Skeletal muscle satellite cell (primary cell): ENCODE results near the gene KDM4E. TPM values are rescaled to one million over a fixed set of nuclear protein-coding genes. Genes with fewer than 3 reads are reported as not detected.

Experiments used
- H3K27me3 ChIP-seq: 2 replicates; pipeline ENCODE4 v1.7.0; 2013; ENCODE audit warnings: low read length; ENCODE audit not compliant: control insufficient read depth, insufficient read depth
- H3K36me3 ChIP-seq: 2 replicates; pipeline ENCODE4 v1.7.0; 2013; ENCODE audit warnings: mild to moderate bottlenecking, control low read depth, low read length; ENCODE audit not compliant: insufficient read depth
- H3K4me1 ChIP-seq: 2 replicates; pipeline ENCODE4 v1.7.0; 2013; ENCODE audit warnings: low read length; ENCODE audit not compliant: control insufficient read depth, insufficient read depth
- H3K4me2 ChIP-seq: 2 replicates; pipeline ENCODE4 v1.7.0; 2013; ENCODE audit warnings: mild to moderate bottlenecking, low read length
- H3K4me3 ChIP-seq: 2 replicates; pipeline ENCODE4 v1.7.0; 2013; ENCODE audit warnings: low read length
- H3K9ac ChIP-seq: 2 replicates; pipeline ENCODE4 v1.7.0; 2013; ENCODE audit warnings: mild to moderate bottlenecking, low read depth, low read length, moderate library complexity
- H3K9me3 ChIP-seq: replicated peaks from 2 replicates; pipeline ENCODE4 v1.7.0; 2013; ENCODE audit warnings: mild to moderate bottlenecking, control low read depth, low read length
- total RNA-seq: library from RNA; depleted of rRNA; stranded (reverse); fragments of >200 nt; gene quantifications from 2 replicates; pipeline ENCODE4 v1.2.3, GENCODE V29; 2012; rRNA removed

The KDM4E gene
- total RNA-seq = not detected in 2 replicates

DNA sequence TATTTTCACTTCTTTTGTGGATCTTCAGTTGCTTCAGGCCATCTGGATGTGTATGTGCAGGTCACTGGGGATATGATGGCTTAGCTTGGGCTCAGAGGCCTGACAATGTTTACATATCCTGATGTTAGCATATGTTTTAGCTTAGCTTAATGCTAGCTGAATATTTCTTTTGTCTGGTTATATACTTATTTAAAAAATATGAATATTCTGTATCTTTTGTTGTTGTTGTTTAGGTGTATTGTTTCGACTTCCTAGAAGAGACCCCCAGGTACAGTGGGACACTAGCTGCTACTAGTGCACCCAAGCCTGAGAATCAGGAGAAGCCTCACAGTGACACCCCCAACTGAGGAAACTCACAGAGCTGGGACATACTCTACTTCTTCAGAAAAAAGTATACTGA, at the start of gene KDM4E:
TSS of gene KDM4E (plus strand) at position 301 of the 400 bp plus-strand sequence. CDS start 300 bp downstream, outside the sequence.
- Histone ChIP-seq H3K27me3 (no peaks in the 10 kb centered on the region), H3K9me3 (no peaks in the 10 kb centered on the region), H3K4me1 (no peaks in the 10 kb centered on the region), H3K36me3 (no peaks in the 10 kb centered on the region), H3K4me2 (no peak within 1 kb of the TSS), H3K9ac (no peak within 1 kb of the TSS), H3K4me3 (no peak within 1 kb of the TSS)

DNA sequence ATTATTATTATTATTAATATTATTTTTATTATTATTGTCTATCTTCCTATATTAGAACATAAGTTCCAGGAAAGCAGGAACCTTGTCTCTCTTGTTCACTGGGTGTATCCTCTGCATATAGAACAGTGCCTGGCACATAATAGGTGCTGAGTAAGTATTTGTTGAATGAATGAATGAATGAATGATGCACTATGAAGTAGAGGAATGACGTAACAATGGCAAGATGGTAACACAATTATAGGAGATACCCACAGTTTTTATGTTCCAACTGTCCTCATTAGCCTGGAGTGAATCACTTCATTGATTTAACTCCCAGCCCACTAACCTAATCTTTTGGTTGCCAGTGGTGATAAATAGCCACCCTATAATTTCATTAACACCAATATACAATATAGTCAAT, 49.5 kb upstream of the KDM4E start:
- Histone ChIP-seq H3K9me3 (no peaks in the 10 kb centered on the region), H3K4me2 (no peak overlapping the region), H3K4me3 (no peak overlapping the region), H3K36me3 (peaks cover 14% of the 10 kb centered on the region), H3K4me1 (peaks cover 10% of the 10 kb centered on the region), H3K9ac (no peak overlapping the region), H3K27me3 (no peaks in the 10 kb centered on the region)

DNA sequence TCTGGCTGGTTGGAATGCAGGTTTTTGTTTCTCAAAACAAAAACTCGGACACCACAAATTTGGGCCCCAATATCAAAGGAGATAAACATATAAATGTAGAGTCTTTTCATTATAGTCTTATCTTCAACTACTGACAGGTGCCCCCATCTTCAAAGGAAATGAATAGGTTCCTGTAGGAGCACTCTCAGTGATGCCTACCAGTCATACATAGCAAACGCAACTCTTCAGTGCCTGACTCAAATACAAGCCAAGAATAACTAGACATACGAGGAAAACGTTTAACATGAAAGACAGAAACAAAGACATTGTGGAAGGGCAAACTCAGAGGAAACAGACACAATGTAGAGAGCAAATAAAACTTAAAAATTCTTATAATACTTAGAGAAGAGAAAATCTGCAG, 37.7 kb upstream of the KDM4E start:
- no peak overlapping the region for H3K4me3 ChIP-seq
- H3K4me1 ChIP-seq = no peaks in the 10 kb centered on the region
- no peak overlapping the region for H3K4me2 ChIP-seq
- H3K9ac ChIP-seq = no peak overlapping the region
- H3K9me3 ChIP-seq = no peaks in the 10 kb centered on the region
- H3K27me3 ChIP-seq = peaks cover 9% of the 10 kb centered on the region
- no peaks in the 10 kb centered on the region for H3K36me3 ChIP-seq

DNA sequence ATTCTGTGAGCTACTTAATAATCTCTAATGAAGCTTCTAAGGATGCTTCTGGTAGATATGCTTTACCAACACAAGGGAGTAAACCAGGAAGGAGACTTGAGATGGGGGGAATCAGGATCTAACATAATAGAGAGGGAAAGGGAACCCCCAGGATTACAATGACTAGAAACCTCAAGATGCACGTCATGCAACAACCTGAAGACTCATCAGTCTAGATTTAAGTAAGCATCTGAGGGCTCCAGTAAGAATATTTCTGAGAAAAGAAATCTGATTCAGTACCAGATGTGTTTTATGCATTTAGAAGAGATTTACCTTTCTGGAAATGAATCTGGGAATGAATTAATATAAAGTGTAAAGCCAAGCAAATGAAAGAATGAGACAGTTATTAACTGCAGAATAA, 36.3 kb upstream of the KDM4E start:
- no peak overlapping the region for H3K4me2 ChIP-seq
- H3K36me3 ChIP-seq = no peaks in the 10 kb centered on the region
- no peak overlapping the region for H3K4me3 ChIP-seq
- H3K9me3 ChIP-seq = no peaks in the 10 kb centered on the region
- no peak overlapping the region for H3K9ac ChIP-seq
- peaks cover 9% of the 10 kb centered on the region for H3K27me3 ChIP-seq
- no peaks in the 10 kb centered on the region for H3K4me1 ChIP-seq

DNA sequence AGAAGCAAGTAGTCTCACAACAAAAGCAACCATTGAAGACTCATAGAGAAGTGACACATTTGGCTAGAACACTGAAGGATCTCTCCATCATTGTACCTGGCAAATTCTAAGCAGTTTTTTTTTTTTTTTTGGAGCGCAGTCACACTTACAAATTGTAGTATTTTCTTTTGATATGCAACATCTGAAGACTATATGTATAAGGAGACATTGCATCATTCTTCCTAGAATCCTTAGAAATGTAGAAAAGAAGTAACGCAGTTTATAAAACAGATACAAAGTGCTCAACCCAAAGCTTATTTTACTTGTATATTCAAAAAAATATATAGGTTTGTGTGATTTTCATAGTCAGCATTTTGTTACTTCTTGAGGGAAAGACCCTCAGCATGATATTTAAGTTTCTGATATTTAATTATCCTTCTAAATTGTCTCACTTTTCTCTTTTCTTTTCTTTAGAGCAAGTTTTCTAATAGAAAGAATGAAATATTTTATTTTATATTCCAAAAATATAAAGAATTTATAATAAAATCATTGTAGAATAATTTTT, 31.6 kb upstream of the KDM4E start:
- no peak overlapping the region for H3K4me2 ChIP-seq
- no peak overlapping the region for H3K4me3 ChIP-seq

DNA sequence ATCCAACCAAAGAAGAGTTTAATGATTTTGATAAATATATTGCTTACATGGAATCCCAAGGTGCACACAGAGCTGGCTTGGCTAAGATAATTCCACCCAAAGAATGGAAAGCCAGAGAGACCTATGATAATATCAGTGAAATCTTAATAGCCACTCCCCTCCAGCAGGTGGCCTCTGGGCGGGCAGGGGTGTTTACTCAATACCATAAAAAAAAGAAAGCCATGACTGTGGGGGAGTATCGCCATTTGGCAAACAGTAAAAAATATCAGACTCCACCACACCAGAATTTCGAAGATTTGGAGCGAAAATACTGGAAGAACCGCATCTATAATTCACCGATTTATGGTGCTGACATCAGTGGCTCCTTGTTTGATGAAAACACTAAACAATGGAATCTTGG, 27.6 kb upstream of the KDM4E start:
- no peaks in the 10 kb centered on the region for H3K9me3 ChIP-seq
- no peak overlapping the region for H3K9ac ChIP-seq
- no peaks in the 10 kb centered on the region for H3K27me3 ChIP-seq
- no peak overlapping the region for H3K4me2 ChIP-seq
- H3K4me3 ChIP-seq = no peak overlapping the region
- H3K36me3 ChIP-seq = no peaks in the 10 kb centered on the region
- H3K4me1 ChIP-seq = no peaks in the 10 kb centered on the region

More for the DNA sequence above, 31.6 kb upstream of the KDM4E start:
- no peaks in the 10 kb centered on the region for H3K36me3 ChIP-seq
- no peaks in the 10 kb centered on the region for H3K9me3 ChIP-seq
- H3K9ac ChIP-seq = no peak overlapping the region
- peaks cover 4% of the 10 kb centered on the region for H3K27me3 ChIP-seq
- H3K4me1 ChIP-seq = no peaks in the 10 kb centered on the region

DNA sequence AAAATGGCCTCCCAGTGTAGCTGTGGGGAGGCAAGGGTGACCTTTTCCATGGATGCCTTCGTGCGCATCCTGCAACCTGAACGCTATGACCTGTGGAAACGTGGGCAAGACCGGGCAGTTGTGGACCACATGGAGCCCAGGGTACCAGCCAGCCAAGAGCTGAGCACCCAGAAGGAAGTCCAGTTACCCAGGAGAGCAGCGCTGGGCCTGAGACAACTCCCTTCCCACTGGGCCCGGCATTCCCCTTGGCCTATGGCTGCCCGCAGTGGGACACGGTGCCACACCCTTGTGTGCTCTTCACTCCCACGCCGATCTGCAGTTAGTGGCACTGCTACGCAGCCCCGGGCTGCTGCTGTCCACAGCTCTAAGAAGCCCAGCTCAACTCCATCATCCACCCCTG, 26.8 kb upstream of the KDM4E start:
- no peak overlapping the region for H3K4me3 ChIP-seq
- H3K9ac ChIP-seq = no peak overlapping the region
- H3K4me2 ChIP-seq = no peak overlapping the region
- no peaks in the 10 kb centered on the region for H3K9me3 ChIP-seq
- no peaks in the 10 kb centered on the region for H3K36me3 ChIP-seq
- H3K4me1 ChIP-seq = no peaks in the 10 kb centered on the region
- H3K27me3 ChIP-seq = no peaks in the 10 kb centered on the region

DNA sequence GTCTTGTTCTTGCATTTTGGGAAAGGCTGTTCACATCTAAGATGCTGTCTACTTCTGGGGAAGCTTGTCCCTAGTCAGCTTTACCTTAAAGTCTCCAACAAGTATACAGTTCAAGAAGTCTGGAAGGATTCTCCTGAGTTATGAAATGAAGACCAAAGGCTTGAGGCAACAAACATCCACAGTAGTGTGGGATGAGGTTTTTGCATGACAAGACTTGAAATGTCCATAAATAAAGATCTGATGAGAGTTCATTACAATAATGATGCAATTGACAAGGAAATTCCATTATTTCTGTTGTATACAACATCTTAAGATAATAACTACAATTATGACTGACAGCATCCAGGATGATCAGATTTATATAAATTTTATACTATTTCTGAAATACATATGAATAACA, 21.3 kb upstream of the KDM4E start:
- no peaks in the 10 kb centered on the region for H3K9me3 ChIP-seq
- no peaks in the 10 kb centered on the region for H3K4me1 ChIP-seq

DNA sequence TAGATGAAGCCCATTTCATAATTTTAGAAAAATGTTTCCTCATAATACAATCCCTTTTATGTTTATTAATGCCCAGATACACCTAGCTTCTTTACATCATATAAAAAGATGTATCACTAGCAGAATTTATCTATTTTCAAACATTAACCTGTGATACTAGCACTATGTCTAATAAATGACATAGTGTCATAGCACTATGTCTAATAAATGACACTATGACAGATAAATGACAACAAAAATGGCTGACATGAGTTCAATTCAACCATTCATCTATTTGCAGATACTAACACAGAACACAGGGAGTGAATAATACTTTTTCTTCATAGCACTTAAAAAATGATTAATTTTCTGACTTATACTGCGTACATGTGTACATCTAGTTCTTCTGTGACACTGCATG, 19.4 kb upstream of the KDM4E start:
- no peaks in the 10 kb centered on the region for H3K9me3 ChIP-seq
- no peak overlapping the region for H3K4me3 ChIP-seq
- no peaks in the 10 kb centered on the region for H3K36me3 ChIP-seq
- peaks cover 28% of the 10 kb centered on the region for H3K27me3 ChIP-seq
- no peaks in the 10 kb centered on the region for H3K4me1 ChIP-seq
- H3K9ac ChIP-seq = no peak overlapping the region
- no peak overlapping the region for H3K4me2 ChIP-seq

More for the DNA sequence above, 21.3 kb upstream of the KDM4E start:
- H3K4me2 ChIP-seq = no peak overlapping the region
- H3K4me3 ChIP-seq = no peak overlapping the region
- H3K36me3 ChIP-seq = no peaks in the 10 kb centered on the region
- peaks cover 18% of the 10 kb centered on the region for H3K27me3 ChIP-seq
- H3K9ac ChIP-seq = no peak overlapping the region

DNA sequence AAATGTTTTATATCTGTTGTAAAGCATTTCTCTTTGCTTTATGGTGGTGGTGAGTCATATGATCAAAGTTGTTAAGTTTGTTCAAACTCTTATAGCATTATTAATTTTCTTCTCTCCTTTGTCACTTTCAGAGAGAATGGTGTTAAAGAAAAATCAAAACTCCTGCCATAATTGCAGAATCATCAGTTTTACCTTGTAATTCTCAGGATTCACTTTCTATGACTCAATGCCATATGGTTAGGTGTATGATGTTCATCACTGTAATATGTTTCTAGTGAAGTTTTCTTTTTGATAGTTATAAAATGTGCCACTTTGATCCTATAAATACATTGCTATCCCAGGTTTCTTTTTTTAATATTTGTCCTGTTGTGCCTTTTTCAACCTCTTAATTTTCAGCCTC, 13.7 kb upstream of the KDM4E start:
- Histone ChIP-seq H3K9me3 (no peaks in the 10 kb centered on the region), H3K27me3 (peaks cover 36% of the 10 kb centered on the region), H3K4me1 (no peaks in the 10 kb centered on the region), H3K4me2 (no peak overlapping the region), H3K36me3 (no peaks in the 10 kb centered on the region), H3K9ac (no peak overlapping the region), H3K4me3 (no peak overlapping the region)

DNA sequence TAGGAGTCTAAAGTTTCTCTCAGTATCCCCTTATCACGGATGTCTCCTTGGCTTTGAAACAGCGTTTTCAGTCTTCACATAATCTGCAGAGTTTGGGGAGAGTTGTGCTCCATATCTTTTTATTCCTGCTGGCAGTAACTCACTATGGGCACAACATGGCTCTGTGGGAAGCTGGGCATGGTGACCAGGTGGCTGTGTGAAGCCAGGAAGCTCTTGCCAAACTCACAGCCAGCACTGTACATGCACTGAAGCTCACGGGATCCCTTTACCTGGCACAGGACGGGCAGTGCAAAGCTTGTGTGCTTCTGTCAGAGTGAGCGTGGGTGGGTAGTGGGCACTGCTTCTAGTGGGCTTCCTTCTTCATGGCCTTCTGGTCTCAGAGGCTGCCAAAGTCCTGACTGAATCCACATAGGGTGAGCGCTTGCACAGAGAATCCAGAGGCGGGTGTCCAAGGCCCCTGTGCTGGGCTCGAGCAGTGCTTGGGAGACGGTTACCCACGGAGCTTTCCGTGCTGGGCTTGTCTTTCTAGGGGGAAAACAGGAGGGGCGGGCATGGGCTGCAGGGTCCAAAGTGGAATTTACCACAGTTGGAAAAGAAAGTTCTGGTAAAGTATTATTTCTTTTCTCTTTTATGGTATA, 10.8 kb upstream of the KDM4E start:
- H3K9me3 ChIP-seq = no peaks in the 10 kb centered on the region
- H3K4me3 ChIP-seq = no peak overlapping the region
- no peak overlapping the region for H3K4me2 ChIP-seq
- H3K9ac ChIP-seq = no peak overlapping the region
- no peaks in the 10 kb centered on the region for H3K36me3 ChIP-seq
- no peaks in the 10 kb centered on the region for H3K4me1 ChIP-seq
- peaks cover 30% of the 10 kb centered on the region for H3K27me3 ChIP-seq

DNA sequence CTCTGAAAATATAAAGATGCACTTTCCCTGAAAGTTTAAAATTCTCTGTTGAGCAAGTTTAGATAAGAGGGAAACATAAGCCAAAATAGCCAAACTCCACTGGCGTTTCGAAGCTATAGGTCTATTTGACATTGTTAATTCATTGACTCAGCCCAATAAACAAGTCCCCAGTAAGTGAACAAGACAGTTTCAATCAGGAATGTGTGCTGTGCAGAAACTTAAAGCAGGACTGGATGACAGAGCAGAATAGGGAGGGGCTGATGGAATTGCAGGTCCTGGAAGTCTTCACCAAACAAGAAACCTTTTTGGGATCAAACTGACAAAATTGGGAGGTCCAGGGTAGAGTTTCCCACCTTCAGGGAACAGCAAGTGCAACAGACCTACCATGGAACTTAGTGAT, 8.9 kb upstream of the KDM4E start:
- Histone ChIP-seq H3K9me3 (no peaks in the 10 kb centered on the region), H3K27me3 (peaks cover 18% of the 10 kb centered on the region), H3K4me1 (no peaks in the 10 kb centered on the region)

More for the DNA sequence above, 8.9 kb upstream of the KDM4E start:
- Histone ChIP-seq H3K36me3 (no peaks in the 10 kb centered on the region), H3K9ac (no peak overlapping the region), H3K4me2 (no peak overlapping the region), H3K4me3 (no peak overlapping the region)
